ENCODE measurements around the gene CST2. TPM values are rescaled to one million over a fixed set of nuclear protein-coding genes. Genes with fewer than 3 reads are reported as not detected.
"Not testable (repeated sequence)": the region's sequence is repeated elsewhere in the genome, so short reads cannot be mapped to it uniquely, and the experiment has no call there.

Gene CST2
- total and polyA plus RNA-seq, 2 experiments from 2014 or later, result not detected

DNA sequence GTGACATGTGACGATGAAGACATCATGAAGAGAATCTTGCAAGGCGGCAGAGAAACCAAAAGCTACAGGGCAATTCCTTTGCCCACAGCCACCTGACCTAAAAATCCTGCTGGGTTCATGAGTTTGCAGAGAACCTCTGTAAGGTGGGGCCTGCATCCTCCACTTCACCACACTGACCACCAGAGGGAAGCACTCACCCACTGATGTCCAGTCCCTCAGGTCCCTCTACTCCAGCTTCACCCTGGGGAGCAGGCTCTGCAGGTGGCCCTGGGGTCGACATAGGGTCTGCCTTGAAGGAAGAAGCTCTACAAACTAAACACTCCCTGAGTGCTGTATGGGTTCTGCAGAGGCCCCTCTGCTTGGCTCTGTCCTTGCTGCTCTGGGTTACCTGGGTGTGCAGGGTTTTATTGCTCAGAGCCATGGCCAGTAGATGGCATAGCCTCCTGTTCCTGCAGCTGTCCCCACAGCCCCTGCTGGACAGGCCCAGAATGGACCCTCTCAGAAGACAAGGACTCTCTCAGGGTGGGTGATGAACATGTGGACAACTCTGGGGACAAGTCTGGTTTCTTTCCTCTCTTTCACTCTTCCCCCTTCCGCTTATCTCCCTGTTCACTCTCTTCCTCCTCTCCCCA, 27.2 kb downstream of the CST2 start:
- DNase-seq (ENCODE audit: low spot score) (peak; percentile 56), ATAC-seq (peak; percentile 97)
- H4K20me1 ChIP-seq (replicated peaks; ENCODE audit: insufficient read depth); H3K4me3 Mint-ChIP-seq; H3K27ac ChIP-seq (ENCODE audit: low read depth); H3K4me2 ChIP-seq; H3K27me3 ChIP-seq (ENCODE audit: insufficient read depth); H3K9me2 ChIP-seq (ENCODE audit: insufficient read depth); H3K27ac Mint-ChIP-seq; H3K36me3 ChIP-seq (ENCODE audit: insufficient read depth); H3K4me3 ChIP-seq; H2AFZ ChIP-seq; H3K4me1 Mint-ChIP-seq; H3K9me3 Mint-ChIP-seq; H3F3A ChIP-seq (replicated peaks; ENCODE audit: low read depth); H3K79me2 ChIP-seq (replicated peaks; ENCODE audit: insufficient read depth); H3K4me1 ChIP-seq (ENCODE audit: insufficient read depth); H3K27me3 Mint-ChIP-seq (ENCODE audit: insufficient read depth, low read depth, poor library complexity); H3K36me3 Mint-ChIP-seq (ENCODE audit: low read depth): not testable (repeated sequence)
- TF ChIP-seq, protein P1, sequence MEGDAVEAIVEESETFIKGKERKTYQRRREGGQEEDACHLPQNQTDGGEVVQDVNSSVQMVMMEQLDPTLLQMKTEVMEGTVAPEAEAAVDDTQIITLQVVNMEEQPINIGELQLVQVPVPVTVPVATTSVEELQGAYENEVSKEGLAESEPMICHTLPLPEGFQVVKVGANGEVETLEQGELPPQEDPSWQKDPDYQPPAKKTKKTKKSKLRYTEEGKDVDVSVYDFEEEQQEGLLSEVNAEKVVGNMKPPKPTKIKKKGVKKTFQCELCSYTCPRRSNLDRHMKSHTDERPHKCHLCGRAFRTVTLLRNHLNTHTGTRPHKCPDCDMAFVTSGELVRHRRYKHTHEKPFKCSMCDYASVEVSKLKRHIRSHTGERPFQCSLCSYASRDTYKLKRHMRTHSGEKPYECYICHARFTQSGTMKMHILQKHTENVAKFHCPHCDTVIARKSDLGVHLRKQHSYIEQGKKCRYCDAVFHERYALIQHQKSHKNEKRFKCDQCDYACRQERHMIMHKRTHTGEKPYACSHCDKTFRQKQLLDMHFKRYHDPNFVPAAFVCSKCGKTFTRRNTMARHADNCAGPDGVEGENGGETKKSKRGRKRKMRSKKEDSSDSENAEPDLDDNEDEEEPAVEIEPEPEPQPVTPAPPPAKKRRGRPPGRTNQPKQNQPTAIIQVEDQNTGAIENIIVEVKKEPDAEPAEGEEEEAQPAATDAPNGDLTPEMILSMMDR (conservative IDR thresholded peaks at IDR 0.05; ENCODE audit: low read depth in 2 of 2), result peak; percentile 68 to 69

DNA sequence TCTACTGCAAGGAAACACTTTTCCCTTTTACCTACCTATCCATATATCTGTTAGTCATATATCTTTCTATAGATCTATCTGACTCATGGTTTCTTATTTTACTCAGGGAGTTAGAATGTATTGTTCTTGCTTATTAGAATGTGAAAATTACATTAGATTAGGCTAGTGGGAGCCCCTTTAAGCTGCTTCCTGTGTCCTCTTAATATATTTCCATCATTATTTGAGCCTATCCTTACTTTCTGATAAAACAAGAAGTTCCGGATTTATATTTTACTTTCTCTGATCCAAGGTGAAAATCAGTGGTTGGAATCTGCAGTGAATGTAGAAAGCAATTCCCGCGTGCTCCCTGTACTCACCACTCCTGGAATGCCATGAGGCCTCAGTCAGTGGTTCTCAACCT, 31.0 kb downstream of the CST2 start:
- no peak for DNase-seq (ENCODE audit: low spot score)
- Mint-ChIP-seq H3K36me3 (ENCODE audit: low read depth) (no peaks in the 10 kb centered on the region), H3K27ac (no peak overlapping the region), H3K27me3 (ENCODE audit: insufficient read depth, low read depth, poor library complexity) (no peaks in the 10 kb centered on the region), H3K4me1 (peaks cover 4% of the 10 kb centered on the region; the same call in 1 of the 3 replicates), H3K9me3 (no peaks in the 10 kb centered on the region; the same call in 2 of the 3 replicates), H3K4me3 (no peak overlapping the region)
- no peak overlapping the region for H3K27ac ChIP-seq (ENCODE audit: low read depth)
- no peaks in the 10 kb centered on the region for H3K79me2 ChIP-seq (replicated peaks; ENCODE audit: insufficient read depth)
- no peak for ATAC-seq
- H3K27me3 ChIP-seq (ENCODE audit: insufficient read depth), result no peaks in the 10 kb centered on the region
- no peaks in the 10 kb centered on the region for H3F3A ChIP-seq (replicated peaks; ENCODE audit: low read depth)
- no peak overlapping the region for H2AFZ ChIP-seq
- H3K9me2 ChIP-seq (ENCODE audit: insufficient read depth), result peaks cover 8% of the 10 kb centered on the region; the same call in 1 of the 2 replicates
- H3K4me3 ChIP-seq, result no peak overlapping the region
- no peaks in the 10 kb centered on the region for H3K4me1 ChIP-seq (ENCODE audit: insufficient read depth)
- no peak overlapping the region for H3K4me2 ChIP-seq
- no peaks in the 10 kb centered on the region for H3K36me3 ChIP-seq (ENCODE audit: insufficient read depth)
- H4K20me1 ChIP-seq (replicated peaks; ENCODE audit: insufficient read depth), result no peaks in the 10 kb centered on the region
- TF ChIP-seq EZH2phosphoT487 (IDR thresholded peaks at IDR 0.05; ENCODE audit: unreplicated experiment), result no peak
- TF ChIP-seq CREB1 (CRISPR knock-in tag; IDR thresholded peaks at IDR 0.05; ENCODE audit: low read depth), result no peak
- TF ChIP-seq ETS1 (IDR thresholded peaks at IDR 0.05), result no peak
- no peak for TF ChIP-seq EZH2 (IDR thresholded peaks at IDR 0.05; ENCODE audit: low read depth, unreplicated experiment)
- TF ChIP-seq JUNB (IDR thresholded peaks at IDR 0.05; ENCODE audit: unreplicated experiment), result no peak
- TF ChIP-seq, protein P2, sequence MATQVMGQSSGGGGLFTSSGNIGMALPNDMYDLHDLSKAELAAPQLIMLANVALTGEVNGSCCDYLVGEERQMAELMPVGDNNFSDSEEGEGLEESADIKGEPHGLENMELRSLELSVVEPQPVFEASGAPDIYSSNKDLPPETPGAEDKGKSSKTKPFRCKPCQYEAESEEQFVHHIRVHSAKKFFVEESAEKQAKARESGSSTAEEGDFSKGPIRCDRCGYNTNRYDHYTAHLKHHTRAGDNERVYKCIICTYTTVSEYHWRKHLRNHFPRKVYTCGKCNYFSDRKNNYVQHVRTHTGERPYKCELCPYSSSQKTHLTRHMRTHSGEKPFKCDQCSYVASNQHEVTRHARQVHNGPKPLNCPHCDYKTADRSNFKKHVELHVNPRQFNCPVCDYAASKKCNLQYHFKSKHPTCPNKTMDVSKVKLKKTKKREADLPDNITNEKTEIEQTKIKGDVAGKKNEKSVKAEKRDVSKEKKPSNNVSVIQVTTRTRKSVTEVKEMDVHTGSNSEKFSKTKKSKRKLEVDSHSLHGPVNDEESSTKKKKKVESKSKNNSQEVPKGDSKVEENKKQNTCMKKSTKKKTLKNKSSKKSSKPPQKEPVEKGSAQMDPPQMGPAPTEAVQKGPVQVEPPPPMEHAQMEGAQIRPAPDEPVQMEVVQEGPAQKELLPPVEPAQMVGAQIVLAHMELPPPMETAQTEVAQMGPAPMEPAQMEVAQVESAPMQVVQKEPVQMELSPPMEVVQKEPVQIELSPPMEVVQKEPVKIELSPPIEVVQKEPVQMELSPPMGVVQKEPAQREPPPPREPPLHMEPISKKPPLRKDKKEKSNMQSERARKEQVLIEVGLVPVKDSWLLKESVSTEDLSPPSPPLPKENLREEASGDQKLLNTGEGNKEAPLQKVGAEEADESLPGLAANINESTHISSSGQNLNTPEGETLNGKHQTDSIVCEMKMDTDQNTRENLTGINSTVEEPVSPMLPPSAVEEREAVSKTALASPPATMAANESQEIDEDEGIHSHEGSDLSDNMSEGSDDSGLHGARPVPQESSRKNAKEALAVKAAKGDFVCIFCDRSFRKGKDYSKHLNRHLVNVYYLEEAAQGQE (IDR thresholded peaks at IDR 0.05; ENCODE audit: unreplicated experiment), result no peak
- TF ChIP-seq, protein P1 (conservative IDR thresholded peaks at IDR 0.05; ENCODE audit: low read depth in 2 of 2), result no peak
- no peak for TF ChIP-seq POLR2AphosphoS5 (IDR thresholded peaks at IDR 0.05; ENCODE audit: low read depth)
